Measurements from ENCODE around the gene BNC2. TPM values are rescaled to one million over a fixed set of nuclear protein-coding genes. Genes with fewer than 3 reads are reported as not detected.

The BNC2 gene
- total and polyA plus RNA-seq, 2 of the 13 experiments (the other 11 are each of a cell fraction or from before 2014, with no cell fraction given), result not detected

DNA sequence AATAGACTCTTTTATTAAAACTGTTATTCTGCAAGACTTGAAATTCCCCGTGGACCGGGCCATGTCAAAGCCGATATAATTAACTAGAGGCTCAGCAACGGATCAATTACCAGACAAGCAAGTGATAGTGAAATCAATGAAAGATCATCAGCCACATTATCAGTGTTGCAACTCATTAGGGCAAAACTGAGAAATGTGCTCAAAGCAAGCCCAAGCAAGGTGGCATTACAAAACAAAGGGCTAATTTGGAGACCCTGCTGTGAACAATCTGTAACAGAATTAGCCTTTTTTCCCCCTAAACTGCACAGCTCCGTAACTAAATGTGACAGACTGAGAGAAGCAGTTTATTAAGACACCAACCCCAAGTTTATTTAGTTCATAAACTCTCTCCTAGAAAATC lies 140.3 kb downstream of the BNC2 start:
- WGBS (ENCODE audit: low lambda C conversion rate), result 1% methylated on average over 5 of the region's 5 CpGs
- no TSS peak for BruUV-seq (replicated peaks)

More for the DNA sequence above, 140.3 kb downstream of the BNC2 start:
- no peaks in the 10 kb centered on the region for H3K9me3 ChIP-seq (ENCODE audit: low read length)
- no peaks in the 10 kb centered on the region for H3K4me1 ChIP-seq (ENCODE audit: insufficient read depth, low read length)
- no peak overlapping the region for H3K4me3 ChIP-seq (replicated peaks in 1 of 3; ENCODE audit: insufficient read depth in 1 of 3, low read depth in 2 of 3, low read length in 3 of 3)
- no peak overlapping the region for H2AFZ ChIP-seq (ENCODE audit: low read length)
- FAIRE-seq (no peak), ATAC-seq (no peak), DNase-seq (ENCODE audit: low spot score) (no peak)
- no peak overlapping the region for H3K27ac ChIP-seq (ENCODE audit: extremely low read length, insufficient read depth, low read length)
- no peak overlapping the region for H3K9ac ChIP-seq (ENCODE audit: insufficient read depth, low read depth, low read length)
- no peaks in the 10 kb centered on the region for H4K20me1 ChIP-seq (ENCODE audit: insufficient read depth, low read length)
- intact Hi-C loops (cut with micrococcal nuclease; ENCODE audit: unreplicated experiment) (no loop called here), in situ Hi-C loops (cut with HindIII; ENCODE audit: extremely low pct_ligation_motif_present, low pct_unique_long_range_greater_than_20kb) (no loop called here)
- TF ChIP-seq TMF1 (CRISPR knock-in tag; IDR thresholded peaks at IDR 0.05; ENCODE audit: low read depth) (no peak), ZNF3 (CRISPR knock-in tag; IDR thresholded peaks at IDR 0.05) (no peak), SRSF9 (IDR thresholded peaks at IDR 0.05; ENCODE audit: borderline replicate concordance, insufficient read depth, low read depth, low read length, poor library complexity, severe bottlenecking) (no peak), ATF7-NPFF (CRISPR knock-in tag; IDR thresholded peaks at IDR 0.05; ENCODE audit: low read depth) (no peak), HNF4G (IDR thresholded peaks at IDR 0.05; ENCODE audit: borderline replicate concordance, low read depth, low read length) (no peak), HNF4G (CRISPR knock-in tag; IDR thresholded peaks at IDR 0.05; ENCODE audit: borderline replicate concordance, low read depth) (no peak), PPARG (CRISPR knock-in tag; conservative IDR thresholded peaks at IDR 0.05) (no peak), ZNF224 (CRISPR knock-in tag; IDR thresholded peaks at IDR 0.05) (no peak)
- TF ChIP-seq, protein P1, sequence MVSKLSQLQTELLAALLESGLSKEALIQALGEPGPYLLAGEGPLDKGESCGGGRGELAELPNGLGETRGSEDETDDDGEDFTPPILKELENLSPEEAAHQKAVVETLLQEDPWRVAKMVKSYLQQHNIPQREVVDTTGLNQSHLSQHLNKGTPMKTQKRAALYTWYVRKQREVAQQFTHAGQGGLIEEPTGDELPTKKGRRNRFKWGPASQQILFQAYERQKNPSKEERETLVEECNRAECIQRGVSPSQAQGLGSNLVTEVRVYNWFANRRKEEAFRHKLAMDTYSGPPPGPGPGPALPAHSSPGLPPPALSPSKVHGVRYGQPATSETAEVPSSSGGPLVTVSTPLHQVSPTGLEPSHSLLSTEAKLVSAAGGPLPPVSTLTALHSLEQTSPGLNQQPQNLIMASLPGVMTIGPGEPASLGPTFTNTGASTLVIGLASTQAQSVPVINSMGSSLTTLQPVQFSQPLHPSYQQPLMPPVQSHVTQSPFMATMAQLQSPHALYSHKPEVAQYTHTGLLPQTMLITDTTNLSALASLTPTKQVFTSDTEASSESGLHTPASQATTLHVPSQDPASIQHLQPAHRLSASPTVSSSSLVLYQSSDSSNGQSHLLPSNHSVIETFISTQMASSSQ (IDR thresholded peaks at IDR 0.05; ENCODE audit: low read depth), result no peak
- TF ChIP-seq, protein P1 (CRISPR knock-in tag; IDR thresholded peaks at IDR 0.05; ENCODE audit: borderline replicate concordance), result no peak
- TF ChIP-seq, protein P2, sequence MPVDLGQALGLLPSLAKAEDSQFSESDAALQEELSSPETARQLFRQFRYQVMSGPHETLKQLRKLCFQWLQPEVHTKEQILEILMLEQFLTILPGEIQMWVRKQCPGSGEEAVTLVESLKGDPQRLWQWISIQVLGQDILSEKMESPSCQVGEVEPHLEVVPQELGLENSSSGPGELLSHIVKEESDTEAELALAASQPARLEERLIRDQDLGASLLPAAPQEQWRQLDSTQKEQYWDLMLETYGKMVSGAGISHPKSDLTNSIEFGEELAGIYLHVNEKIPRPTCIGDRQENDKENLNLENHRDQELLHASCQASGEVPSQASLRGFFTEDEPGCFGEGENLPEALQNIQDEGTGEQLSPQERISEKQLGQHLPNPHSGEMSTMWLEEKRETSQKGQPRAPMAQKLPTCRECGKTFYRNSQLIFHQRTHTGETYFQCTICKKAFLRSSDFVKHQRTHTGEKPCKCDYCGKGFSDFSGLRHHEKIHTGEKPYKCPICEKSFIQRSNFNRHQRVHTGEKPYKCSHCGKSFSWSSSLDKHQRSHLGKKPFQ (CRISPR knock-in tag; IDR thresholded peaks at IDR 0.05; ENCODE audit: insufficient replicate concordance), result no peak
- ChIA-PET CTCF (ENCODE audit: low intra/inter-chr PET ratio, low total read pairs) (no interaction called here), POLR2A (no interaction called here)
- H3K27me3 ChIP-seq (ENCODE audit: control insufficient read depth in 1 of 2, insufficient read depth in 2 of 2, low read length in 2 of 2), result peaks cover 5 to 37% of the 10 kb centered on the region in 2 experiments; a peak in 4 of 5 replicates
- no peaks in the 10 kb centered on the region for H3K36me3 ChIP-seq (replicated peaks in 1 of 2; ENCODE audit: control insufficient read depth in 1 of 2, insufficient read depth in 2 of 2, low read length in 2 of 2)
- H3K4me2 ChIP-seq (ENCODE audit: low read depth, low read length), result no peak overlapping the region
- H3K79me2 ChIP-seq (ENCODE audit: insufficient read depth, low read length), result no peaks in the 10 kb centered on the region
